Esophagus squamous epithelium (tissue), 4 donors: Measurements from ENCODE around the gene SORCS1.

ENCODE experiments used
- CTCF ChIP-seq, 6 experiments: fragments of 450-650 bp in 4 of 6; fragments of 200-600 bp in 2 of 6; sonication (generic) in 2 of 6; IDR thresholded peaks; one replicate each; pipeline ENCODE4 v1.5.1; 2016 to 2019; ENCODE audit warnings: antibody characterized with exemption in 6 of 6, mild to moderate bottlenecking in 4 of 6, moderate library complexity in 4 of 6
- POLR2A ChIP-seq, 4 donors: fragments of 450-650 bp; IDR thresholded peaks; one replicate each; pipeline ENCODE4 v1.6.1; 2017; ENCODE audit warnings: antibody characterized with exemption in 4 of 4, mild to moderate bottlenecking in 4 of 4, moderate library complexity in 3 of 4

DNA sequence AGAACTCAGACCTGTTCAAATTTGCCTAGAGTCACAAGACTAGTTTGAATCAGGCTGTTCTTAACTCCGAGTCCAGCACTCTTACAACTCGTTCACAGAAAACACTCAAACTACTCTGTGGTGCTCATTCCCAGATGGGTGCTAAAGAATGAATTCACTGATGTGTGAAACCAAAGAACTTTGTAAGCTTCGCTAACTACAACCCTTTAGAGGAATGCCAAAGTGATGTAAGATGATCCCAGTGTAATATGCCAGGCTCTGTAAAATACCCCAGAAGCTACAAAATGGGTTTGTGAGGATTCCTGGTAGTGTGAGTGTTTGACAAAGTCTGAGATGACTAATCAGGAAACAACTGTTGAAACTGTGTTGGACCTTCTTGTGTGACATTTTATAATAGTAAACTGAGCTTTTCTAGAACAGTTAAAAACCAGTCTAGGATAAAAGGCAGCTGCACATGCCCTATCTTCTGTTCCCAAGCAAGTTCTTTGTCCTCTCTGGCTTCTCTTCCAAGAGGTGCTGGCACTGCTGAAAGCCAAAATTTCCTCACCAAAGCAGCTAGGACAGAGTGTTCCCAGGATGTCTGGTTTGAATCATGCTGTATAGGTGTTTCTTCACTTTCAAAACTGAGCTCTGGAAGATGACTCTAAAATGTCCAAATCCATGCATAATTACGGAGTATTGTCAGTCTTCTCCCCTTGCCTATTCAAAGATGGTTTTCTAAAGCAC lies 527.6 kb downstream of the SORCS1 start:
- TF ChIP-seq CTCF (IDR thresholded peaks at IDR 0.05) (no peak), POLR2A (IDR thresholded peaks at IDR 0.05) (no peak)
